NCI-H2196 treated with DMSO at 0.1 percent for 48 hours (cell line): ENCODE measurements around the gene USF2.
A peak's percentile ranks its signal among the peaks of the same experiment; 100 is the strongest.
"Not testable (repeated sequence)": the region's sequence is repeated elsewhere in the genome, so short reads cannot be mapped to it uniquely, and the experiment has no call there.

Experiments used
- DNase-seq: peaks from one replicate; lab custom pipeline; 2025; ENCODE audit not compliant: unreplicated experiment; lab: John Stamatoyannopoulos, UW

Gene USF2, protein sequence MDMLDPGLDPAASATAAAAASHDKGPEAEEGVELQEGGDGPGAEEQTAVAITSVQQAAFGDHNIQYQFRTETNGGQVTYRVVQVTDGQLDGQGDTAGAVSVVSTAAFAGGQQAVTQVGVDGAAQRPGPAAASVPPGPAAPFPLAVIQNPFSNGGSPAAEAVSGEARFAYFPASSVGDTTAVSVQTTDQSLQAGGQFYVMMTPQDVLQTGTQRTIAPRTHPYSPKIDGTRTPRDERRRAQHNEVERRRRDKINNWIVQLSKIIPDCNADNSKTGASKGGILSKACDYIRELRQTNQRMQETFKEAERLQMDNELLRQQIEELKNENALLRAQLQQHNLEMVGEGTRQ

DNA sequence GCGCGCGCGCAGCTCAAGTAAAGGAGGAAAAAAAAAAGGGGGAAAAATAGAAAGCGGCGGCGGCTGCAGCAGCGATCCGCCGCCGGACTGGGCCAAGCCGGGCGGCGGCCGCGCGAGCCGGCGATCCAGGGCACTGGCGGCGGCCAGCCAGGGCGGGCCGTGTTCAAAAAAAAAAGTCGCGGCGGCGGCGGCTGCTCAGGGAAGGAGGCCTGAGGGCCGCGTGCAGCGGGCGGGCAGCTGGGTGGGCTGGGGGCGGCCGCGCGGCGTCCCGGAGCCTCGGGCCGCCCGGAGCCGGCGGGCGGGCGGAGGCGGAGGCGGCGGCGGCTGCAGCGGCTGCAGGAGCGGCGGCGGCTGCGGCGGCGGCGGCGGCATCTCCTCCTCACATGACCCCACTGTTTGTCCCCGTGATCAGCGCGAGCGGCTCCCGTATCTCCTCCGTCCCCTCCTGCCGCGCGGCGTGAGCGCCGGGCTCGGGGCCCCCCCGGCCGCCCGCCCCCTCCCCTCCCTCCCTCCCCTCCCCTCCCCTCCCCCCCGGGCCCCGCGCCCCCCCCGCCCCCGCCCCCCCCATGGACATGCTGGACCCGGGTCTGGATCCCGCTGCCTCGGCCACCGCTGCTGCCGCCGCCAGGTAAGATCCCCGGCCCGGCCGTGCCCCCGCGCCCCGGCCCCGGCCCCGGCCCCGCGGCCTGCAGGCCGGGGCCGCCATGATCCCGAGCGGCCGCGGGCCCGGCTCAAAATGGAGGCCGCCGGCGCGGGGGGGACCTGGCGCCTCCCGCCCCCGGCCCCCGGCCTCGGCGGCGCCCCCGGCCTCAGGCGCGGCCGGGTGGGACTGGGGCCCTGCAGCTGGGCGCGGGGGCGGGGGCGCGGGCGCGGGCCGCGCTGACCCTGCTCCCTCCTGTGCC, at the start of gene USF2:
Gene USF2, plus strand, starts transcription at position 427 of the 902 bp plus-strand sequence. Its CDS starts 140 bp downstream, at position 567.
- DNase-seq: peak; percentile 49

DNA sequence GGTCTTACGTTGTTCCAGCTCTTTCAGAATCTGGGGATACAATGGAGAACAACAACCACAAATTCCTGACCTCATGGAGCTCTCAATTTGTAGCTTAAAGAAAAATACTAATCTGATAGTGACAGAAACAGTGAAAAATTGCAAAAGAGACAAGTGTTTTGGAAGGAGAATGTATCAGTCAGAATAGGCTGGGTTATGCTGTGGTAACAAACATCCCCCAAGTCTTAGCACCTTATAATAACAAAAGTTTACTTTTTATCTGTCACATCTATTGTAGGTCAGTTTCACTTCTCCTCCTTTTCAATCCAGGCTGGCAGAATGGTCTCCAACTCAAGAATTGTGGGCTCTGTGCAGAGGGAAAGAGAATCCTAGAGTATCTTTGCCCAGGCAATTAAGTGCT, 49.8 kb upstream of the USF2 start:
- no peak for DNase-seq

DNA sequence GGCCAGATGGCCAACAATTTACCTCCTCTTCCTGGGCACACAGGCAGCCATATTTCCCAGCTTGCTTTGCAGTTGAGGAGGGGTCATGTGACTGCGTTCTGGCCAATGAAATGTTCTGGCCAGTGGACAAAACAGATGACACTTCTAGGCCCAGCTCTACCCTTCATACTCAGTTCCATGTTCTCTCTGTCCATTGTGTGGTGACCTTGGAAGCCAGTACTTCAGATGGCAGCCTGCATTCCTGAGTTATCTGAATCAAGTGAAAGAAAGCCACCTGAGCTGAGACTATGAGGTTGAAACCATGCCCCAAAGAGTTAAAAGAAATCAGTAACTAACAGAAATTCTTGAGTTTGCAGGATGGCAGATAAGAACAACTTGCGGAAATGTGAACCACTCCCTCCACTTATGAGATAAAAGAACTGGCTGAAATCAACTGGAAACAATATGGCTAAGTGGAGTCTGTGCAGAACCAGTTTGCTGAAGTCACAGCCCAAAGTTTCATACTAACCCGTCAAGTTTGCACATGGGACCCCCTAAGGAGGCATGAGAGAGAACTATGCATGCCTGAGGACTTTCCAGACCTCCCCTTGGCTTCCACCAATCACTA, 48.3 kb upstream of the USF2 start:
- no peak for DNase-seq

DNA sequence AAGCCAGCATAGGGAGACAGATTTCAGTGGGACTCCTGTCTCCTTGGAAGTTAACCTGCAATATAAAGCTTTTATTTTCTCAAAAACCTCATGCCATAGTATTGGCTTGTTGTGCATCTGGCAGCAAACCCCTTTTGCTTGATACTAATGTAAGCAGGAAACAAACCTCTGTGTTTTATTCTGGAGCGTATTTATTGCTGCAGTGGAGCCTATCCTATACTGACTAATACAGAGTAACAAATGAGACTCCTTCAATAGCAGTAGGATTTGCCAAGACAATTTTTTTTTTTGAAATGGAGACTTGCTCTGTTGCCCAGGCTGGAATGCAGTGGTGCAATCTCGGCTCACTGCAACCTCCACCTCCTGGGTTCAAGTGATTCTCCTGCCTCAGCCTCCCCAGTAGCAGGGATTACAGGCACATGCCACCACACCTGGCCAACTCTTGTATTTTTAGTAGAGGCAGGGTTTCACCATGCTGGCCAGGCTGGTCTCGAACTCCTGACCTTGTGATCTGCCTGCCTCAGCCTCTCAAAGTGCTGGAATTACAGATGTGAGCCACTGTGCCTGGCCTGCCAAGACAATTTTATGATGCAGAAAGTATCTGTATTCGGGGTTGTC, 47.7 kb upstream of the USF2 start:
- DNase-seq: not testable (repeated sequence)

DNA sequence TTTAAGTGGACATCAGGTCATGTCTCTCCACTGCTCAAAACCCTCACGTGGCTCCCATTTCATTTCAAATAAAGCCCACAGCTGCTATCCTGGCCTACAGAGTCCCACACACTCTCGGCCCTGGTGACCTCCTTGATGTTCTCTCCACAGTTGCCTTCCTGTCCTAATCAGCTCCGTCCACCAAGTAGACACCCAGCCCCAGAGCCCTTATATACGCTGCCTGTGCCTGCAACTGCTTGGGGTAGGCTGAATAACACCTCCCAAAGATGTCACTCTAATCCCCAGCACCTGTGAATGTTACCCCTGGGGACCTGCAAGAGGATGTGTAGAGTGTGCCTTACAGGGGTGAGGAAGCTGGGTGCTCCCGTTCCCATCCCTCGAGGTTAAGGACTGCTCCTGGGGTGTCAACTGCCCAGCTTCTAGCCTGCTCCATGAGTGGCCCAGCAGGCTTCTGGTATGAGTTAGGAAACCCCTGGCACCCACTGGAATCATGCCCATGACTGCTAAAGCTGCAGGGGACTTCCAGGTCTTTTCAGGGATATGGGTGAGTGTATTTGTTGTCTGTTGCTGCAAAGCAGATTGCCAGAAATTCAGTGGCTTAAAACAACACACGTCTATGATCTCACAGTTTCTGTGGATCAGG, 46.3 kb upstream of the USF2 start:
- DNase-seq: no peak

DNA sequence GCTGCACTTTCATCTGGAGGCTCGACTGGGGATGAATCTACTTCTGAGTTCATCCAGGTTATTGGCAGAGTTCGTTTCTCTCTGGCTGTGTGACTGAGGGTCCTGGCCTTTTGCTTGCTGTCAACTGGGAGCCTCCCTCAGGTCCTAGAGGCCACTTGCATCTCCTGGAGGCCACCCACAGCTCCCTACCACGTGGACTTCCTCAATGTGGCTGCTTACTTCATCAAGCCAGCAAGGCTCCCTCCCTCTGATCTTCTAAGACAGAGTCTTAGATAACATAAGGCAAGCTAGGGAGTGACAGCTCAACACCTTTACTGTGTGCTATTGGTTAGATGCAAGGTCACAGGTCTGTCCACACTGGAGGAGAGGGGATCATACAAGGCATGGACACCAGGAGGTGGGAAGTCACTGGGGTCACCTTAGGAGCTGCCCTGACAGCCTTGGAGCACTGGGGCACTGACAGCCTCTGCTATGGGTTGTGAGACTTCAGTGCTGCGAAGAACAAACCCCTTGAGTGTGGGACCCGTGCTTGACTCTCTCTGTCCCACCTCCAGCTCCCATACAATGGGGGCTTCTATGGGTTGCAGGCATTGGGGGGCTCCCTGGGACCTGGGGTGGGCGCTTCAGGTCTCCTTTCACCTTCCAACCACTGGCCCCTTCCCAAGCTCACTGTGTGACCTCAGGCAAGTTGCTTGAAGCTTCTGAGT, 45.5 kb upstream of the USF2 start:
- DNase-seq: no peak

DNA sequence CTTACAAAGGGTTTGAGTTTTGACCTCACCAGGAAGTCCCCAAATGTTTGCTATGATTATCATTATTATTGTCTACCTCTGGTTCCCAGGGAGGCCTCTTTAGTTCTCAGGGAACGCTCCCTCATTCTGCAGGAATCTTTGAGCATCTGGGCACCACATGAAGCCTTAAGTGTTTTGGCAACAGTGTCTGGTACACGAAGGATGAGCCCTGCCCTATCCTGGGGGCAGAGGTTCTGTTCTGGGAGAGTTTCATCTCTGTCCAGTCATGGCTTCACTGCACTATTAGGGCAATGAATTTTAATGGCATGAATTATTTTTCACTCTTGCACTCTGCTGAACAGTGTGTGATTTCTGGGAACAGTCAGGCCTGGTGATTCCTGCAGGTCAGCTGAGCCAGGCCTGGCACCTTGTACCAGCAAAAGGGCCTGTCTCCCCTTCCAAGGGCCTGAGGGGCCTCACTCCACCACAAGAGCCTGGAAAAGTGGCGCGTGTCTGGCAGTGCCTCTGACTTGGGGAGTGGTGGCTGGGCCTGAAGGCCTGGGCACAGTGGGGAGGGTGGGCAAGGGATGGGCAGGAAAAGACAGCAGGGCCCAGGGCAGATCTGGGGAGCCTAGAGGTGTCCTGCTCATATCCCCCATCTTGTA, 44.8 kb upstream of the USF2 start:
- no peak for DNase-seq

DNA sequence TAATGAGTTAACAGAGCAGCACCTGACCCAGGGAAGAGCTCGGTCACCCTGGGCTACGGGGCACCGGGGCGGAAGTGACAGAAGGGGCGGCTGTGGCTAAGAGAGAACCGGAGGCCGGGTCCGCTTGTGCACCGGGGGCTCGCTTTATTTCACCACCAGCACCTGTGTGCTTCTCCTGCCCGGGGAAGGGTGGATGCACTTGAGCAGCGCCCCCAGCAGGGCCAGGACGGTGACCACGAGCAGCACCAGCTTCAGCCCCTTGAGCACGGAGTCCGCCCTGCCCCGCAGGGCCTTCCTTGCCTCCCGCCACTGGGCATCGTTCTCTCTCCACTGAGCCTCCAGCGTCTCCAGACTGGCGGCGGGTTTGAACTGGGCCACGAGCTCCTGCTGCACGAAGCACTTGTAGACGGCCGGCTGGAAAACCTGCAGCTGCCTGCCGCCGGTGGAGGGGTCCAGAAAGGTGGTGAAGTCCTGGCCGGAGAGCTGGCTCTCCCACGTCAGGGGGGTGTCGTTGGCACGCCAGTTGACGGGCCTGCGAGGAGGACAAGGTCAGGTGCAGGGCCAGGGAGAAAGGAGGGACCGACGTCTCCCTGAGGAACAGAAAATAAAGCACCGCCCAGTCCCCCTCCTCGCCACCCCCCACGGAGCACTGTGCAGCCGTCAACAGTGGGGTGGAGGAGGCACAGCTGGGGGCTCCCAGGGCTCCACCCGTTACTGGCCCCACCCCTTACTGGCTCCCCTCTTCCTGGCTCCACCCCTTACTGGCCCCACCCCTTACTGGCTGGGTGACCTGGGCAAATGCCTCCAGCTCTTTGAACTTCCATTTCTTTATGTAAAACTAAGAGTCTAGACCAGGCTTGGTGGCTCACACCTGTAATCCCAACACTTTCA, 43.8 kb upstream of the USF2 start:
- no peak for DNase-seq

DNA sequence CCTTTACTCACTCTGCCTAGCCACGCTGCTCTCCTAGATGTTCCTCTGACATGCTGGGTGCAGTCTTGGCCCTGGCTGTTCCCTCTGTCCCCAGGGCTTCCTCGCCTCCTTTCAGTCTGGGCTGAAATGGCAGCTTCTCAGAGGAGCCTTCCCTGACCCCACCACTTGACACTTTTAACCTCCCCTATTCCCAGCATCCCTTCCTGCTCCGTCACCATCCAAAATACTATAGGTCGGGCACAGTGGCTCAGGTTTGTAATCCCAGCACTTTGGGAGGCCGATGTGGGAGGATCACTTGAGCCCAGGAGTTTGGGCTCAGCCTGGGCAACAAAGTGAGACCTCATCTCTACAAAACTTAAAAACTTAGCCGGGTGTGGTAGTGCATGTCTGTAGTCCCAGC, 42.8 kb upstream of the USF2 start:
- no peak for DNase-seq

DNA sequence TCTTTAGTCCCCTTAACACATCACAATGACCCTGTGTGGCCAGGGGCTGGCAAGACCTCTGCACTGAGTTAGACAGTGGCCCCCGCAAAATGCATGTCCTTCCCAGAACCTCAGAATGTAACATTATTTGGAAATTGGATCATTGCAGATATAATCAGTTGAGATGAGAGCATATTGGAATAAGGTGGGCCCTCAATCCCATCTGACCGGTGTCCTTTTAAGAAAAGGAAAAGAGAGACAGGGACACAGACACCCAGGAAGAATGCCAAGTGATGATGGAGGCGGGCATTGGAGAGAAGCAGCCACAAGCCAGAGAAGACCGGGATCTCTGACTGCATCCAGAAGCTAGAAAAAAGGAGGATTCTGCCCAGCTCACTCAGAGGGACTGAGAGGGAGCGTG, 42.0 kb upstream of the USF2 start:
- DNase-seq: no peak

DNA sequence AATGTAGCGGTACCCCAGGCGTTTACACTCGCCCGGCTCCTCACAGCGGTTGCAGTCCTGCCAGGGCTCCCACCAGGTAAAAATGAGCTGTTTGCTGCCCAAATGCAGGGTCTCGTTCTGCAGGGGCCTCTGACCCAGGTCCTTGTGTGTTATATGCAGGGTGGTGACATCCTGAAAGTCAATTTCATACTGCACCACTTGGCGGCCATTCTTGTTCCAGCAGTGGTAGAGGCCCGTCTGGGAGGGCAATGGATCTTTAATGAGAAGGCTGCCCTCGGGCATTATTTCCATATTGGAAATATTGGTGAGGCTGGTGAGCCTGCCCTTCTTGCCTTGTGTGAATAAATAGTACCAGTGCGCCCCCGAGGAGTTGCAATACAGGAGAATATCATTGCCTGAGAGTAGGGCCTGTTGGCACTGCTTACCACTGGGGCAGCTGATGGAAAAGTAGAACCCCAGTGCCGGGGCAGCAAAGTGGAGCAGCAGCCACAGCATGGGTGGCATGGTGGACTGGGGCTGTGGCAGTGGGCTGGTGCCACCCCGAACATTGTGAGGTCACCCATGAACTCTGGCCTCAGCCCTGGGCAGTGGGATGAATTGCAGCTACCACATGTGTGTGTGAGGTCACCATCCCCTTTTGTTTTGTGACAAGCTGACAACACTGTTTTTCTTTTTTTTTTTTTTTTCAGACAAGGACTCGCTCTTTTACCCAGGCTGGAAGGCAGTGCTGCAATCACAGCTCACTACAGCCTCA, 40.4 kb upstream of the USF2 start, which contains the start of gene FAM187B:
Gene FAM187B, minus strand, starts transcription at position 563 of the 754 bp plus-strand sequence. Its CDS starts 59 bp downstream, at position 504.
- no peak for DNase-seq

DNA sequence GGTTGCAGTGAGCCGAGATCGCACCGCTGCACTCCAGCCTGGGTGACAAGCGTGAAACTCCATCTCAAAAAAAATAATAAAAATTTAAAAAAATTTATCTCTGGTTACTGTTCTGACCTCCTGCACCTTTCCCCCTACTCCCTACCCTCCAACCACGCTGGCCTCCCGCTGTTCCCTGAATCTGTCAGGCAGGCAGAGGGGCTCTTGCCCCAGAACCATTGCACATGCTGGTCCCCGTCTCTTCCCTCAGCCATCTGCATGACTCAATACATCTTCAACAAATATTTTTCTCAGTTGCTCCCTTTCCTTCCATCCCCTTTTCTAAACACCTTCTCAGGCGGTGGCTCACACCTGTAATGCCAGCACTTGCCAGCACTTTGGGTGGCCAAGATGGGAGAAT, 39.2 kb upstream of the USF2 start:
- DNase-seq: no peak

DNA sequence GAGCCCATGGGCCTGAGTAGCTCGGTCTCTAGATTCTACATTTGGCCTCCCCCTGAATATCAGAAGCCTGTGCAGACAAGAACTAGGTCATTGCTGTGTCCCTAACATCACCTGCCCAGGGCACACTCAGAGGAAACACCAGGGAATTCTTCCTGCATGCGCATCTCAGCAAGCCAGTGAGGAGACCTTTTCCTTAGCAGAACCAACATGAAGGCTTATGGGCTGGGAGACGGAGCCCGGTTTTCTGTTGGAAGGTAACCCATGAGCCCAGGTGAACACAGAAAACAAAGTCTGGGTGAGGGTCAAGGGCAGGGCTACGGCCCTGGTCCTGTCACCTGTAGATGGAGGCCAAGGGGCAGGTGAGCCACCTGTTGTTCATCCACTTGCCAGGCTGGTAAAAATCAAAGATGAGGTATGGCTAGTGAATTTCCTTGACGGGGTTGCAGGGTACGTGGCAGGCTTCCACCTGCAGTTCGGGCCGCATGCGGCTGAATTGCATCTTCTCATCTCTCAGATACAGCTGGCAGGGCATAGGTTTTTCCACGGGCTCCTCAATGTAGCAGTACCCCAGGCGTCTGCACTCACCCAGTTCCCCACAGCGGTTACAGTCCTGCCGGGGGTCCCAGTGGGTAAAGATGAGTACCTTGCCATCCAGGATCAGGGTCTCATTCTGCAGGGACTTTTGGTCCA, 36.7 kb upstream of the USF2 start:
- DNase-seq: no peak

DNA sequence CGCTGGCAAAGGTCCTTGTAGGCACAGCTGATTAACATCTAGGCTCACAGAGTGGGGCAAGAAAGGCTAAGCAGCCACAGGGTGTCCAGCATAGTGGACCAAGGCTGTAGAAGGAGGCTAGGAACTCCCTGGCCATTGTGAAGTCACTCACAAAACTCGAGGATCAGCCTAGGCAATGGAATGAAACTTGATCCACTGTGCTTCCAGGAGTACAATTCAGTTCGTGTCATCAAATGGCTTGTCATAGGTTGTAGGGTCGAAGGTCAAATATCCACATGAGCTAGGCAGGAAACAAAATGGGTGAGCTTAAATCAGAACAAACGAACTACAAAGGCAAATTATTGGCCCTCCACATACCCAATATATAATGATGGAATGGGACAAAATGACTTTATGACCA, 35.9 kb upstream of the USF2 start:
- DNase-seq: no peak

DNA sequence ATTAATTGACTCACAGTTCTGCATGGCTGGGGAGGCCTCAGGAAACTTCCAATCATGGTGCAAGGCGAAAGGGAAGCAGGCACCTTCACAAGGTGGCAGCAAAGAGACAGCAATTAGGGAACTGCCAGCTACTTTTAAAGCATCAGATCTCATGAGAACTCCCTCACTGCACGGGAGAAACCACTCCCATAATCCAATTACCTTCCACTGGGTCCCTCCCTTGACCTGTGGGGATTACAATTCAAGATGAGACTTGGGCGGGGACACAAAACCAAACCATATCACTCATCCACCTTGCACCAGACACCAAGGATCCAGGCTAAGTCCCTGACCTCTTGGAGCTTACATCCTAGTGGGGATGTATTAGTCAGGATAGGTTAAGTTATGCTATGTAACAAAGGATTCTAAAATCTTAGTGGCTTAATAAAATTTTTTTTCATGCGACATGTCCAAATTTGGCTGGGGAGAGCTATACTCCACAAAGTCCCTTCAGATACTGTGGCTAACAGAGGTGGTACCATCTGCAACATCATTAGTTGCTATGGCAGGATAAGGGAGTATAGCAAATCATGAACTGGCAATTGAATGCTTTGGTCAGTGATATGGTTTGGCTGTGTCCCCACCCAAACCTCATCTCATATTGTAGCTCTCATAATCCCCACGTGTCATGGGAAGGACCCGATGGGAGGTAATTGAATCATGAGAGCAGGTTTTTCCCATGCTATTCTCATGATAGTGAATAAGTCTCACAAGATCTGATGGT, 31.9 kb upstream of the USF2 start:
- DNase-seq: no peak

DNA sequence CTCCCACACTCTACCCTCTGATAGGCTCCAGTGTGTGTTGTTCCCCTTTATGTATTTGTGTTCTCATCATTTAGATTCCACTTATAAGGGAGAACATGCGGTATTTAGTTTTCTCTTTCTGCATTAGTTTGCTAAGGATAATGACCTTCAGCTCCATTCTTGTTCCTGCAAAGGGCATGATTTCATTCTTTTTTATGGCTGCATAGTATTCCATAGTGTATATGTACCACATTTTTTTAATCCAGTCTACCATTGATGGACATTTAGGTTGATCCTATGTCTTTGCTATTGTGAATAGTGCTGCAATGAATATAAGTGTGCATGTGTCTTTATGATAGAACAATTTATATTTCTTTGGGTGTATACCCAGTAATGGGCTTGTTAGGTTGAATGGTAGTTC, 29.2 kb upstream of the USF2 start:
- not testable (repeated sequence) for DNase-seq

DNA sequence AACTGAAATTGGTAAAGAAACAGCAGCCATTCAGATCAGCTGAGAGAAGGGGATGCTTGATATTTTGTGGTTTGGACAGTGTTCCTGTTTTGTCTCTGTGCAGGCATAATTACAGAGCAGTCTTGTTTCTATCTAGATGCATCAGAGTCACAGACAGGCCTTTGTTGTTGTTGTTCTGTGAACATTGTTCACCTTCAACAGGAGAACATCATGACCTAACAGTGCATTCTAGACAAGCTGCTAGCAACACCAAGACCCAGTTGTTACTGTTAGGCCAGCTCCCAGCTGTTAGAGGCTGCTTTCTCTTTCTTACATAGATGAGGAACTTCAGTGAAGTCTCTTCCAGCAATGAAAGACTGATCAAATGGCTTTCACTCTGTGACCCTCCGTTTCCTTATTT, 28.4 kb upstream of the USF2 start:
- DNase-seq: no peak
